BLaER1 treated with 17β-estradiol and CSF1 and Interleukin-3, amounts not matched to agents 10 nM and 100 nM (cell line): ENCODE results near the gene GEMIN4.

Experiments
- H3K27ac ChIP-seq, 11 experiments: shearing (Covaris generic); formaldehyde crosslinking; 2 replicates each; pipeline ENCODE4 v1.8.1; 2022
- H3K27me3 ChIP-seq, 11 experiments: shearing (Covaris generic); formaldehyde crosslinking; 2 replicates each; pipeline ENCODE4 v1.8.1; 2022
- H3K36me3 ChIP-seq, 11 experiments: shearing (Covaris generic); formaldehyde crosslinking; 2 replicates each; pipeline ENCODE4 v1.8.1; 2022
- H3K4me1 ChIP-seq, 10 experiments: shearing (Covaris generic); formaldehyde crosslinking; 2 replicates each; pipeline ENCODE4 v1.8.1; 2022
- H3K4me2 ChIP-seq, 11 experiments: shearing (Covaris generic); formaldehyde crosslinking; 2 replicates each; pipeline ENCODE4 v1.8.1; 2022
- H3K4me3 ChIP-seq, 10 experiments: shearing (Covaris generic); formaldehyde crosslinking; 2 replicates each; pipeline ENCODE4 v1.8.1; 2022
- H3K9ac ChIP-seq, 11 experiments: shearing (Covaris generic); formaldehyde crosslinking; 2 replicates each; pipeline ENCODE4 v1.8.1; 2022
- H3K9me3 ChIP-seq, 11 experiments: shearing (Covaris generic); formaldehyde crosslinking; replicated peaks in 1 of 11; 2 replicates each; pipeline ENCODE4 v1.8.1; 2022
- H4K20me1 ChIP-seq, 11 experiments: shearing (Covaris generic); formaldehyde crosslinking; 2 replicates each; pipeline ENCODE4 v1.8.1; 2022
- Cebpa-rat ChIP-seq, 11 experiments: shearing (Covaris generic); IDR thresholded peaks; 2 replicates each; pipeline ENCODE4 v1.8.1; 2022

The GEMIN4 gene

GRCh38 chr17:744937-745336 is 7.1 kb downstream of the GEMIN4 start:
- Histone ChIP-seq H3K36me3 (peaks cover 71 to 89% (median 87%) of the 10 kb centered on the region in 11 experiments), H4K20me1 (peaks cover 23 to 93% (median 88%) of the 10 kb centered on the region in 11 experiments; a peak in 21 of 22 replicates), H3K9me3 (peaks cover 0 to 12% (median 7%) of the 10 kb centered on the region in 11 experiments; a peak in 9 of 22 replicates), H3K27ac (0 out of 22 replicates have a peak overlapping the region, but pooled peaks of 1 of the 11 experiments have one; percentile 2), H3K27me3 (no peaks in the 10 kb centered on the region), H3K4me3 (no peak overlapping the region), H3K4me2 (peak overlapping the region in 1 of 11 experiments; percentile 63; a peak in 1 of 22 replicates), H3K4me1 (peaks cover 43 to 75% (median 66%) of the 10 kb centered on the region in 10 experiments), H3K9ac (0 out of 22 replicates have a peak overlapping the region, but pooled peaks of 1 of the 11 experiments have one; percentile 4)
- no peak for TF ChIP-seq Cebpa-rat (IDR thresholded peaks at IDR 0.05)

GRCh38 chr17:743139-743538 is 8.9 kb downstream of the GEMIN4 start:
- TF ChIP-seq Cebpa-rat (IDR thresholded peaks at IDR 0.05), result no peak
- Histone ChIP-seq H3K36me3 (peaks cover 71 to 92% (median 89%) of the 10 kb centered on the region in 11 experiments), H3K9ac (no peak overlapping the region)

GRCh38 chr17:742147-742793 is 9.8 kb downstream of the GEMIN4 start:
- TF ChIP-seq Cebpa-rat (IDR thresholded peaks at IDR 0.05), result no peak
- no peaks in the 10 kb centered on the region for H3K27me3 ChIP-seq
- H3K4me1 ChIP-seq, result peaks cover 50 to 71% (median 60%) of the 10 kb centered on the region in 10 experiments
- H3K27ac ChIP-seq, result peak overlapping the region in 4 of 11 experiments; percentile 70 to 84 (median 82); a peak in 5 of 22 replicates
- H3K4me2 ChIP-seq, result peak overlapping the region in 7 of 11 experiments; percentile 69 to 93 (median 81); a peak in 8 of 22 replicates
- H3K4me3 ChIP-seq, result no peak overlapping the region
- peaks cover 23 to 74% (median 65%) of the 10 kb centered on the region in 11 experiments; a peak in 21 of 22 replicates for H4K20me1 ChIP-seq
- H3K9ac ChIP-seq, result 0 out of 22 replicates have a peak overlapping the region, but pooled peaks of 1 of the 11 experiments have one; percentile 77
- no peaks in the 10 kb centered on the region for H3K9me3 ChIP-seq
- H3K36me3 ChIP-seq, result peaks cover 67 to 92% (median 89%) of the 10 kb centered on the region in 11 experiments

More at GRCh38 chr17:743139-743538, 8.9 kb downstream of the GEMIN4 start:
- Histone ChIP-seq H3K27me3 (no peaks in the 10 kb centered on the region), H3K4me1 (peaks cover 52 to 77% (median 69%) of the 10 kb centered on the region in 10 experiments), H3K4me2 (no peak overlapping the region), H4K20me1 (peaks cover 23 to 83% (median 74%) of the 10 kb centered on the region in 11 experiments; a peak in 21 of 22 replicates), H3K9me3 (no peaks in the 10 kb centered on the region), H3K27ac (peak overlapping the region in 1 of 11 experiments; percentile 16; a peak in 1 of 22 replicates), H3K4me3 (no peak overlapping the region)

- Histone ChIP-seq H4K20me1 (peaks cover 18 to 72% (median 47%) of the 10 kb centered on the region in 11 experiments; a peak in 21 of 22 replicates), H3K36me3 (peaks cover 59 to 91% (median 88%) of the 10 kb centered on the region in 11 experiments), H3K9ac (peak overlapping the region; percentile 39 to 77 (median 65); a peak in 19 of 22 replicates), H3K27me3 (no peaks in the 10 kb centered on the region), H3K4me3 (peak overlapping the region in 8 of 10 experiments; percentile 2 to 50 (median 26); a peak in 8 of 20 replicates), H3K9me3 (no peaks in the 10 kb centered on the region), H3K4me2 (peak overlapping the region; percentile 67 to 93 (median 81)), H3K4me1 (peaks cover 32 to 56% (median 42%) of the 10 kb centered on the region in 10 experiments), H3K27ac (peak overlapping the region; percentile 22 to 84 (median 77); a peak in 21 of 22 replicates)
- TF ChIP-seq Cebpa-rat (IDR thresholded peaks at IDR 0.05), result peak in 9 of 11 experiments; percentile 56 to 92 (median 78); a peak in 17 of 22 replicates
These were observed 11.6 kb downstream of the GEMIN4 start for GRCh38 chr17:740240-741017.

- H4K20me1 ChIP-seq, result peaks cover 12 to 67% (median 33%) of the 10 kb centered on the region in 11 experiments; a peak in 16 of 22 replicates
- no peak overlapping the region for H3K27ac ChIP-seq
- no peaks in the 10 kb centered on the region for H3K9me3 ChIP-seq
- H3K9ac ChIP-seq, result no peak overlapping the region
- H3K4me2 ChIP-seq, result no peak overlapping the region
- no peak overlapping the region for H3K4me3 ChIP-seq
- no peaks in the 10 kb centered on the region for H3K27me3 ChIP-seq
- no peak for TF ChIP-seq Cebpa-rat (IDR thresholded peaks at IDR 0.05)
- H3K36me3 ChIP-seq, result peaks cover 35 to 82% (median 73%) of the 10 kb centered on the region in 11 experiments
- H3K4me1 ChIP-seq, result peaks cover 43 to 71% (median 57%) of the 10 kb centered on the region in 10 experiments
These were observed 14.4 kb downstream of the GEMIN4 start for GRCh38 chr17:737561-738113.

GRCh38 chr17:733743-734142 is 18.3 kb downstream of the GEMIN4 start:
- H3K27me3 ChIP-seq, result no peaks in the 10 kb centered on the region
- H3K9ac ChIP-seq, result peak overlapping the region in 10 of 11 experiments; percentile 85 to 97 (median 92); a peak in 18 of 22 replicates
- no peaks in the 10 kb centered on the region for H3K9me3 ChIP-seq
- H3K4me3 ChIP-seq, result peak overlapping the region; percentile 83 to 94 (median 90); a peak in 19 of 20 replicates
- TF ChIP-seq Cebpa-rat (IDR thresholded peaks at IDR 0.05), result no peak
- peaks cover 17 to 49% (median 31%) of the 10 kb centered on the region in 10 experiments for H3K4me1 ChIP-seq
- peaks cover 0 to 47% (median 14%) of the 10 kb centered on the region in 11 experiments; a peak in 11 of 22 replicates for H4K20me1 ChIP-seq
- H3K27ac ChIP-seq, result no peak overlapping the region; a peak in 1 of 22 replicates
- peaks cover 17 to 52% (median 44%) of the 10 kb centered on the region in 11 experiments for H3K36me3 ChIP-seq
- H3K4me2 ChIP-seq, result peak overlapping the region; percentile 82 to 98 (median 94)

GRCh38 chr17:732902-733720 is 19.0 kb downstream of the GEMIN4 start:
- H3K9me3 ChIP-seq, result no peaks in the 10 kb centered on the region

More at GRCh38 chr17:732902-733720, 19.0 kb downstream of the GEMIN4 start:
- Histone ChIP-seq H3K27ac (peak overlapping the region; percentile 71 to 93 (median 90)), H3K36me3 (peaks cover 11 to 46% (median 38%) of the 10 kb centered on the region in 11 experiments), H3K4me1 (peaks cover 15 to 43% (median 27%) of the 10 kb centered on the region in 10 experiments), H3K4me2 (peak overlapping the region; percentile 82 to 98 (median 94)), H3K27me3 (no peaks in the 10 kb centered on the region), H4K20me1 (peaks cover 0 to 47% (median 14%) of the 10 kb centered on the region in 11 experiments; a peak in 11 of 22 replicates), H3K9ac (peak overlapping the region; percentile 85 to 97 (median 92)), H3K4me3 (peak overlapping the region; percentile 83 to 94 (median 90))
- no peak for TF ChIP-seq Cebpa-rat (IDR thresholded peaks at IDR 0.05)
